ENCODE data around the gene PCSK4.
"Not testable (repeated sequence)": the region's sequence is repeated elsewhere in the genome, so short reads cannot be mapped to it uniquely, and the experiment has no call there.

The PCSK4 gene

DNA sequence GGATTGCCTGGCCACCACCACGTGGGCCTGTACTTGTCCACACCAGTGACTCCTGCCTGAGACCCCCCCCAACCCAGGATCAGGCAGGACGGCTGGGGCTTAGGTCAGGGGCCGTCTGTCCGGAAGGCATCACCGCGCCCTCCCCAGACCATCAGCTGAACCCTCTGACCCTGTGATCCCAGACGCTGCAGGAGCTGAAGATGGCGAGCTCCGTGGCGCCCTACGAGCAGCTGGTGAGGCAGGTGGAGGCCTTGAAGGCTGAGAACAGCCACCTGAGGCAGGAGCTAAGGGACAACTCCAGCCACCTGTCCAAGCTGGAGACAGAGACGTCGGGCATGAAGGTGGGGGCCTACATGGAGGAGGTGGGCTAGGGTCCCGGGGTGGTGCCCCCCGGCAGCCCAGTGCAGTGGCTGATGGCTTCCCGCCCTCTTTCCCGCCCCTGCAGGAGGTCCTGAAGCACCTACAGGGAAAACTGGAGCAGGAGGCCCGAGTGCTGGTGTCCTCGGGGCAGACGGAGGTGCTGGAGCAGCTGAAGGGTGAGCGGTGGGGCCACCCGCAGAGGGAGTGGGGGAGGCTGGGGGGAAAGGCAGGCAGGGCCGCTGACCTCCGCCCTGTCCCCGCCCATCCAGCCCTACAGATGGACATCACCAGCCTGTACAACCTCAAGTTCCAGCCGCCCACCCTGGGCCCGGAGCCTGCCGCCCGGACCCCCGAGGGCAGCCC lies 37.2 kb downstream of the PCSK4 start:
- no peak for DNase-seq

- DNase-seq: no peak
These were observed 38.0 kb downstream of the PCSK4 start for GRCh38 chr19:1451916-1452801.

- DNase-seq: no peak
These were observed 39.1 kb downstream of the PCSK4 start for GRCh38 chr19:1450735-1451731.

GRCh38 chr19:1449467-1450442 lies 40.4 kb downstream of the PCSK4 start, which contains the start of gene APC2:
Gene APC2 (plus strand): TSS chr19:1450121. CDS start chr19:1453002, 2,881 bp downstream.
- DNase-seq: no peak

DNA sequence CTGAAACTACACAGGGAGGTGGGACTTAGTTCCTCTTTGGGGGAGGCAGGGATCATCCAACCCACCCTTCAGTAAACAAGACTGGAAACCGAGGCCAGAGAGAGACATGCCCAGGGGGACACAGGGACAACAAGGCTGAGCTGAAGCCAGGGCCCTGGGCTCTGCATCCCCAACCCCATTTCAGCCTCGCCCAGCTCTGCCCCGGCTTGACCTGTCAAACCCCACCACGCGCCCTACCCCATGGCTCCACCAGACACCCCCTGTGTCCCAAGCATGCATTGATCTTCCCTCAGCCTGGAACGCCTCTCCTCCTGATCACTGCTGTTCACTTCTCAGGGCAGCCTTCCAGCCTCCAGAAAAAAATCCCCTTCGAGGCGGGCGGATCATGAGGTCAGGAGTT lies 42.2 kb downstream of the PCSK4 start:
- no peak for DNase-seq

DNA sequence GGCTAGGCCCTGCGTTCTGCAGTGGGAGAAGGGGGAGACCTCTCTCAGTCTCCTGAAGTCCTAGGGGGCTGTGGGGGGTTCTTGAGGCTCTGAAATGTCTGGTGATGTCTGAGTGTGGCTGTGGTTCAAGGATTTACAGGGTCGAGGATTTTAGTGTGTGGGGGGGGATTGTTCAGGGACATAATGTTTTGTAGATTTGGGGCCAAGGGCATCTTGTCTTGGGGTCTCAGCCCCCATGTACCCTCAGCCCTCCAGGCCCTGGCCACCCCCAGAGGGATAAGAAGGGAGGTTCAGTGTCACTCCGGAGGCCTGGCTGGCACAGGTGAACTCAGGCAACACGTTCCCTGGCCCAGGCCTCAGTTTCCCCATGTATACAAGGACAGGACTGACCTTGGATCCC lies 42.6 kb downstream of the PCSK4 start:
- no peak for DNase-seq

- no peak for DNase-seq
These were observed 43.3 kb downstream of the PCSK4 start for GRCh38 chr19:1446713-1447481.

GRCh38 chr19:1445932-1446712 lies 44.0 kb downstream of the PCSK4 start:
- DNase-seq: no peak

GRCh38 chr19:1445185-1445931 lies 44.8 kb downstream of the PCSK4 start:
- peak; percentile 69 to 74 for DNase-seq

DNA sequence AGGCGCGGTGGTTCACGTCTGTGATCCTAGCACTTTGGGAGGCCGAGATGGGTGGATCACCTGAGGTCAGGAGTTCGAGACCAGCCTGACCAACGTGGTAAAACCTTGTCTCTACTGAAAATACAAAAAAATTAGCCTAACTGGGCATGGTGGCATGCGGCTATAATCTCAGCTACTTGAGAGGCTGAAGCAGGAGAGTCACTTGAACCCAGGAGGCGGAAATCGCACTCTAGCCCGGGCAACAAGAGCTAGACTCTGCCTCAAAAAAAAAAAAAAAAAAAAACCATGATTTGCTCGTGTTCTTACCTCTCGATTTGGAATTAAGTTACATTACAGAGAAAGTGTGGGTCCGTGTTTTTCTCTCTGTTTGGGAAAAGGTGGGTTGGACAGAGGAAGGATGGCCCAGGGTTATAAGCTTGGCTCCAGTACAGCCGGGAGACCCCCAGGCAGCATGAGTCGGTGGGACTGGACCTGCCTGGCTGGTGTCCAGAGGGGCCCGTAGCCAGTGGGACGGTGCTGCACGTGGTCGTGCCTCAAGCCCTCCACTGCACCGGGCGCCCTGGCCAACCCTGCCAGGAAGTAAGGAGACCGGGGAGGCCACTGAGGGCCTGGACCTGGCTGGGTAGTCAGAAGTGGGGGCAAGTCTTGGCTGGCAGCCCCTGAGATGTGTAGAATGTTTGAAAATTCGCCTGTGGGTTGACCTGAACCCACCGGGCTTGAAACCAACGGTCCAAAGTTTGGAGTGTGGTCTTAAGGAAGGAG lies 48.3 kb downstream of the PCSK4 start:
- no peak for DNase-seq

DNA sequence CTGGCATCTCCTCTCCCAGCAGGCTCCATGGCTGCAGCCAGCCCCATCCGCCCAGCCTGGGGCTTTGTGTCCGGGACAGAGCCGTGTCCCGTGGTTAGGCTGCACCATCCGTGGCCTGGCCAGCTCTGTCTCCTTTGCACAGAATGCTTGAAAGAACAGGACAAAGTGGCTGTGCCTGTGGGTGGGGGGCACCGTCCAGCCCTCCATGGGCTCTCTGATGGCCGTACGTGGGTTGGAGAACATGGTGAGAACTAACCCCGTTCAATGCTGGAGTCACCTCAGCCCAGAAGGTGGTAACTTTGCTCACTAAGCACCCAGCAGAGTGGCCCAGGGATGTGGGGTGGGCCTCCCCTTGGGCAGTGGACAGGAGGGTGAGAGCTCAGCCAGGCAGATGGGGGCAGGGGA lies 49.1 kb downstream of the PCSK4 start:
- no peak for DNase-seq

DNA sequence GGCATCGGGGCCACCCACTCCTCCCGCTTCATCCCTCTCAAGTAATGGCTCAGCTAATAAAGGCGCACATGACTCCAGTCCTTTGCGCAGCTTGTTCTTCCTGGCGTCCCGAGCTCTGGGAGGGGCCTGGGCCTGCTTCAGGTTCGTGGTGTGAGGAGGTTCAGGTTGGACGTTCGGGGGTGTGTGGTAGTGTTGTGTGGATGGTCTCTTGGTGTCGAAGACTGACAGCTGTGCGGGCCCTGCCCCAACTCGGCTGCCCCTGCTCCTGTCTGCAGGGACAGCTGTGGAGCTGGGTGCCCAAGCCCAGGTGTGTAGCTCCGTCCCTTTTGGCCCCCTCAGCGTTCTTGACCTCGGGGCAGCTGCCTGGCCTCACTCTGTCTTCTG lies 49.7 kb downstream of the PCSK4 start:
- DNase-seq: no peak

DNA sequence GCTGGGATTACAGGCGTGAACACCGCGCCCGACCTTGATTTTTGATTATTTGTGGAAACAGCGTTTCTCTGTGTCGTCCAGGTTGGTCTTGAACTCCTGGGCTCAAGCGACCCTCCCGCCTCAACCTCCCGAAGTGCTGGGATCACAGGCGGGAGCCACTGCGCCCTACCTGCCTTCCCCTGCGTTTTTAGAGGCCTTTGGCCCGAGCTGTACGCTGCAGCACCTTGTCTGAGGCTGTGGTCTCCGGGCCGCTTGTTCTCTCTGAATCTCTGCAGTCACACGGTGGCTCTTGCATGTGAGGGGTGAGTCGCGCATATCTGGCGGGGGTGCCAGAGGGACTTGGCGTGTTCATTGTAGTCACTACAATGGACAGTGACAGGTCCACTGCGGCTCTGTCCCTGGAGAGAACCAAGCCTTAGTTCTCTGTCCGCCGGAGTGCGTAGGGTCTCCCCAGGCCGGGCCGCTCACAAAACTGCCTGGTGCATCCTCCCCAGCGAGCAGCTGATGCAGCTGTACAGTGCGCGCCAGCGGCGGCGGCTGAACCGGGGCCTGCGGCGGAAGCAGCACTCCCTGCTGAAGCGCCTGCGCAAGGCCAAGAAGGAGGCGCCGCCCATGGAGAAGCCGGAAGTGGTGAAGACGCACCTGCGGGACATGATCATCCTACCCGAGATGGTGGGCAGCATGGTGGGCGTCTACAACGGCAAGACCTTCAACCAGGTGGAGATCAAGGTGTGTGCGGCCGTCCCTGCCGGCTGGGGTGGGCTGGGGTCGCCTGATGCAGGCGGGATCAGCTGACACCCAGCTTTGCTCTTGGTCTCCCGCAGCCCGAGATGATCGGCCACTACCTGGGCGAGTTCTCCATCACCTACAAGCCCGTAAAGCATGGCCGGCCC lies 50.4 kb downstream of the PCSK4 start:
- not testable (repeated sequence) for DNase-seq

DNA sequence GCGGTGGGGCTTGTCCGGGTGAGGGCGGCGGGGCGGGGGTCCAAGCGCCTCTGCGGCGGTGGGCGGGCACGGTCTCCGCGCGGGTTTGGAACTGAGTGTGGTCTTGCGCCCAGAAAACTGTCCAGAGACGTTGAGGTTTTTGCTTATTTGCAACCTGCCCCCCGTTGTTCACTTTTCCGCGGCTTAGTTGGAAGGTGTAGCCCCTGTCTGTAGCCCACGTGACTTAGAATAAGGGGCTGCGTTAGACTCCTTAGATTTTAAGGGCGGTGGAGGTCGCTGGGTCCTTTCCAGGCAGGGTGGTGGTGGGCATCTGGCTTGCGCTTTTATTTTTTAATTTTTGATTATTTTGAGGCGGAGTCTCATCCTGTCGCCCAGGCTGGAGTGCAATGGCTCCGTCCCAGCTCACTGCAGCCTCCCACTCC lies 51.2 kb downstream of the PCSK4 start:
- DNase-seq: no peak

- DNase-seq: peak; percentile 94 to 97
These were observed 51.9 kb downstream of the PCSK4 start, which contains the start of gene RPS15 for GRCh38 chr19:1438035-1438932. Gene RPS15 (plus strand): TSS chr19:1438396. CDS start chr19:1438426, 30 bp downstream.

DNA sequence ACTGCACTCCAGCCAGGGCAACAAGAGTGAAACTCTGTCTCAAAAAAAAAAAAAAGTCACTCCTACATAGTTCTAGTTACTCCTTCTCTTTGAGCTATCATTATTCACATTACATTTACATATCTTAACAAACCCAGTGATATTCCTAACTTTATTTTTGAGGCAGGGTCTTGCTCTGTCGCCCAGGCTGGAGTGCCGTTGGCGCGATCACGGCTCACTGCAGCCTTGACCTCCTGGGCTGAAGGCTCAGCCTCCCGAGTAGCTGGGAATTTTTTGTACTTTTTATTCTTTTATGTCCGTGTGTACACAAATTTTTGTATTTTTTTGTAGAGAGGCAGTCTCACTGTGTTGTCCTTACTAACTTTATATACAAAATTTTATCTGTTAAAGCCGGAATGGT lies 52.5 kb downstream of the PCSK4 start:
- no peak for DNase-seq

All from activated CD4-positive, alpha-beta T cell treated with anti-CD3 and anti-CD28 coated beads for 4 hours (primary cell).